Posterior vena cava (tissue), 2 donors: Measurements from ENCODE around the gene MIGA2. TPM values are rescaled to one million over a fixed set of nuclear protein-coding genes. Genes with fewer than 3 reads are reported as not detected.
"Not testable (repeated sequence)": the region's sequence is repeated elsewhere in the genome, so short reads cannot be mapped to it uniquely, and the experiment has no call there.

Source experiments
- DNase-seq: peaks from one replicate; pipeline ENCODE4 v3.0.0-alpha.2; 2020; ENCODE audit warnings: low spot score
- intact Hi-C, 2 donors: fragments of 100-400 bp; cut with DNase I; formaldehyde crosslinking; loops; one replicate each; pipeline versions ENCODE4 v1.14.1 to v1.14.2; 2022 to 2023
- total RNA-seq, 2 donors: library from RNA; stranded (reverse); fragmentation: NEBNext Ultra II Directional; extraction: Animal tissue kit (Norgen Biotek cat#: 25700); gene quantifications; one replicate each; pipeline ENCODE4 v1.2.1, GENCODE V29; 2021
- donor health status: DM: yes; HTN: yes; CAD: no.
- donor health status: DM: yes; HTN: yes; CAD: no.

Gene MIGA2
- total RNA-seq, 2 donors from 2014 or later: 14.8 to 21.1 TPM

DNA sequence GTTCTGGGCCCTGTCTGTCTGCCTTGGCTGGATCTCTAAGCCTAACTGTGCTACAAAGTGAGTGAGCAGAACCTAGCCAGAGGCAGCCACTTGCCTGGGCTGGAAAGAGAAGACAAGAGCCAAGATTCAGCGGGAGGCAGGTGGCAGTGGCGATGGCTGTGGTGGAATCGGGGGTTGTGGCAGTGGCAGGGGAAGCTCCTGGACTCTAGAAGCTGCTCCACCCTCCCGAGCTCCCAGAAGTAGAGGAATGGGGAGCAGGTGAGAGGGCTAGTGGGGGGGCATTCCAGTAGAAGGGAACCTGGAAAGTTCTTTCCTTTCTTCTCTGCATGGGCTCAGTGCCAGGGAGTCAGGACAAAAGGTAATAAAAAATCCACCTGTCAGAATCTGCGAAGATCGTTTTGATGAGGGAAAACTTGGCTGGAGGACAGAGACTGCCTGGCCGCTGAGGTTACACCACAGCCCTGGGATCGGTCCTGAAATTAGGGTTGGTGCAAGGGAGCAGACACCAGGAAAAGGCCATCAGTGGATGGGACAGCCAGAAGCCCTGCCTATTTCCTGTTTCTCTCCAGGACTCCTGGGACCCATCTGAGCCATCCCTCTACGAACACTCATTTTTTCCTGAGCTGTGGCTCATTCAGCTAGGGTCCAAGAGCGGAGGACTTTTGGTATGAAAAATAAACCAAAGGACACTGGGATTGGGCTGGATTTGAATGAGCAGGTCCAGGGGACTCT is 72.5 kb downstream of the MIGA2 start:
- intact Hi-C loops: no loop called here
- no peak for DNase-seq

- intact Hi-C loops: no loop called here
- DNase-seq: peak; percentile 88
Observed at GRCh38 chr9:129109537-129109903, 73.1 kb downstream of the MIGA2 start.

GRCh38 chr9:129109952-129110739 is 73.7 kb downstream of the MIGA2 start:
- DNase-seq: no peak
- intact Hi-C loops: no loop called here

GRCh38 chr9:129110740-129111527 is 74.5 kb downstream of the MIGA2 start, which contains the start of the genes CRAT and PTPA:
Gene CRAT (minus strand): TSS chr9:129110793. CDS start chr9:129110509, 284 bp downstream.
Gene PTPA (plus strand): TSS chr9:129111415. CDS start chr9:129111601, 186 bp downstream.
- intact Hi-C loops: no loop called here

GRCh38 chr9:129111528-129112151 is 75.2 kb downstream of the MIGA2 start:
- intact Hi-C loops: no loop called here
- no peak for DNase-seq

More at GRCh38 chr9:129110740-129111527, 74.5 kb downstream of the MIGA2 start, which contains the start of the genes CRAT and PTPA:
- DNase-seq: peak; percentile 99

DNA sequence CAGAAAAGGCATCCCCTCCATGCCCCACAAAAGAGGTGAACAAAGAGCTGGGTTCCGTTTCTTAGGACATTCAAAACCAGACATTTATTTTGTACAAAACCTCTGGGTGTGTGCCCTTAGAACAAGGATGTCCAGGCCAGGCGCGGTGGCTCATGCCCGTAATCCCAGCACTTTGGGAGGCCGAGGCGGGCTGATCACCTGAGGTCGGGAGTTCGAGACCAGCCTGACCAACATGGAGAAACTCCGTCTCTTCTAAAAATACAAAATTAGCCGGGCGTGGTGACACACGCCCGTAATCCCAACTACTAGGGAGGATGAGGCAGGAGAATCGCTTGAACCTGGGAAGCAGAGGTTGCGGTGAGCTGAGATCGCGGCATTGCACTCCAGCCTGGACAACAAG is 76.1 kb downstream of the MIGA2 start:
- intact Hi-C loops, DNase-seq: not testable (repeated sequence)

- no peak for DNase-seq
Observed at GRCh38 chr9:129113645-129114304, 77.3 kb downstream of the MIGA2 start.

DNA sequence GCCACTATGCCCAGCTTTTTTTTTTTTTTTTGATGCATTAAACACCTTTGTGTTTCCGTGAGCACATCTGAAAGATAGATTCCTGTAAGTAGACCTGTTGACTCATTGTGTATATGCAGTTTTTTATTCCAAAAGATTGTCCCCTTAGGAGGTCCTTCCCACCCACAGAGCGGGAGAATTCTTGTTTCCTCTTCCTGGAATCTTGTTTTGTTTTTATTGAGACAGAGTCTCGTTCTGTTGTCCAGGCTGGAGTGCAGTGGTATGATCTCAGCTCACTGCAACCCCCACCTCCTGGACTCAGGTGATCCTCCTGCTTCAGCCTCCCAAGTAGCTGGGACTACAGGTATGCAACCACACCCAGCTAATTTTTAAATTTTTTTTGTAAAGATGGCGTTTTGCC is 82.4 kb downstream of the MIGA2 start:
- intact Hi-C loops: no loop called here
- DNase-seq: no peak

More at GRCh38 chr9:129113645-129114304, 77.3 kb downstream of the MIGA2 start:
- intact Hi-C loops: no loop called here

DNA sequence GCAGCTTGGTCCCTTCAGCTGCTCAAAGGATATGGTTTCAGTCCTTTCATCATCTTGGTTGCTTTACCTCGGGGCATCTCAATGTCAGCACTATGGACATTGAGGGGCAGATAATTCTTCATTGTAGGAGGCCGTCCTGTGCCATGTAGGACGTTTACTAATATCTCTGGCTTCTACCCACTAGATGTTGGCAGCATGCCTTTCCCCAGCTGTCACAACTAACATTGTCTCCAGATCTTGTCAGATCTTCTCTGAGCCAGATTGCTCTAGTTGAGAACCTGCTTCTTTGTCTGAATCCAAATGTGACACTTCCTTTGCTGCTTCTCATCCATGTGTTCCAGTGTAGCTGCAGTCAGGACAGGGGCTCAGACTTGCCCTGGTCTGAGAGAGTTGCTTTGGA is 85.1 kb downstream of the MIGA2 start:
- no peak for DNase-seq
- intact Hi-C loops: no loop called here

Other genes starting within 250 kb of the MIGA2 start
- 10 to 100 TPM; 19.2 to 21.3 TPM for gene TBC1D13, start 249.4 kb upstream of the MIGA2 start, total RNA-seq
- gene ENDOG, start 218.1 kb upstream of the MIGA2 start, total RNA-seq: 10 to 100 TPM; 15.8 to 16.6 TPM
- 10 to 100 TPM; 23.3 to 24.8 TPM for gene SPOUT1, start 206.8 kb upstream of the MIGA2 start, total RNA-seq
- gene KYAT1, start 154.7 kb upstream of the MIGA2 start, total RNA-seq: 1 to 10 TPM; 5.1 to 5.5 TPM
- 10 to 100 TPM; 49.1 to 58.3 TPM for gene LRRC8A, start 154.5 kb upstream of the MIGA2 start, total RNA-seq
- gene PHYHD1, start 115.6 kb upstream of the MIGA2 start, total RNA-seq: 10 to 100 TPM; 11.4 to 24.8 TPM
- gene DOLK, start 89.0 kb upstream of the MIGA2 start, total RNA-seq: 1 to 10 TPM; 9.0 to 10.0 TPM
- gene NUP188, start 88.9 kb upstream of the MIGA2 start, total RNA-seq: 10 to 100 TPM; 33.2 to 34.1 TPM
- gene SH3GLB2, start 8.3 kb upstream of the MIGA2 start, total RNA-seq: 10 to 100 TPM; 64.3 to 68.7 TPM
- gene DOLPP1, start 44.5 kb downstream of the MIGA2 start, total RNA-seq: 1 to 10 TPM; 4.4 to 5.7 TPM
- gene CRAT, start 74.2 kb downstream of the MIGA2 start, total RNA-seq: 10 to 100 TPM; 53.8 to 59.5 TPM
- gene PTPA, start 74.8 kb downstream of the MIGA2 start, total RNA-seq: 100 to 1,000 TPM in 1 of 2 donors, 10 to 100 TPM in 1; 82.4 to 100 TPM
- 10 to 100 TPM; 23.5 to 35.0 TPM for gene IER5L, start 141.6 kb downstream of the MIGA2 start, total RNA-seq